ENCODE results near the gene RGS21.
"Not testable (repeated sequence)": the region's sequence is repeated elsewhere in the genome, so short reads cannot be mapped to it uniquely, and the experiment has no call there.

The RGS21 gene
- total RNA-seq: 0 reads per million in 3 experiments

- DNase-seq: no peak
Observed at GRCh38 chr1:192316942-192317450, at the start of gene RGS21. TSS of gene RGS21 (plus strand) at chr1:192316992. CDS start at chr1:192343037, 26,045 bp downstream.

- no peak for DNase-seq
Observed at GRCh38 chr1:192268468-192269052, 48.2 kb upstream of the RGS21 start.

GRCh38 chr1:192270398-192270797 is 46.4 kb upstream of the RGS21 start:
- DNase-seq: no peak

GRCh38 chr1:192272732-192273131 is 44.1 kb upstream of the RGS21 start:
- no peak for DNase-seq

- no peak for DNase-seq
Observed at GRCh38 chr1:192274588-192274987, 42.2 kb upstream of the RGS21 start.

- no peak for DNase-seq
Observed at GRCh38 chr1:192277635-192278034, 39.2 kb upstream of the RGS21 start.

- DNase-seq: no peak
Observed at GRCh38 chr1:192284927-192285326, 31.9 kb upstream of the RGS21 start.

- no peak for DNase-seq
Observed at GRCh38 chr1:192303029-192303428, 13.8 kb upstream of the RGS21 start.

- DNase-seq: not testable (repeated sequence)
Observed at GRCh38 chr1:192308314-192308713, 8.5 kb upstream of the RGS21 start.

GRCh38 chr1:192311281-192311680 is 5.5 kb upstream of the RGS21 start:
- DNase-seq: no peak

- DNase-seq: no peak
Observed at GRCh38 chr1:192327997-192328396, 11.2 kb downstream of the RGS21 start.

GRCh38 chr1:192342842-192343241 is 26.1 kb downstream of the RGS21 start:
- no peak for DNase-seq

GRCh38 chr1:192343344-192343743 is 26.6 kb downstream of the RGS21 start:
- no peak for DNase-seq

GRCh38 chr1:192349314-192349713 is 32.5 kb downstream of the RGS21 start:
- no peak for DNase-seq

GRCh38 chr1:192350356-192350755 is 33.6 kb downstream of the RGS21 start:
- DNase-seq: no peak

GRCh38 chr1:192351550-192351949 is 34.8 kb downstream of the RGS21 start:
- DNase-seq: no peak

GRCh38 chr1:192357924-192358323 is 41.1 kb downstream of the RGS21 start:
- DNase-seq: no peak

- no peak for DNase-seq
Observed at GRCh38 chr1:192358402-192358801, 41.6 kb downstream of the RGS21 start.

- no peak for DNase-seq
Observed at GRCh38 chr1:192358822-192359221, 42.0 kb downstream of the RGS21 start.

GRCh38 chr1:192363177-192363576 is 46.4 kb downstream of the RGS21 start:
- no peak for DNase-seq

GRCh38 chr1:192367436-192367835 is 50.6 kb downstream of the RGS21 start:
- no peak for DNase-seq

- DNase-seq: no peak
Observed at GRCh38 chr1:192375306-192375705, 58.5 kb downstream of the RGS21 start.

- no peak for DNase-seq
Observed at GRCh38 chr1:192376374-192376773, 59.6 kb downstream of the RGS21 start.

- no peak for DNase-seq
Observed at GRCh38 chr1:192378276-192378675, 61.5 kb downstream of the RGS21 start.

- DNase-seq: no peak
Observed at GRCh38 chr1:192378878-192379277, 62.1 kb downstream of the RGS21 start.

Measured in central memory CD4-positive, alpha-beta T cell (primary cell).